ENCODE results near the gene CALD1.

- no peak for TF ChIP-seq CTCF (IDR thresholded peaks at IDR 0.05; ENCODE audit: insufficient read depth, low read length)
- no peak for TF ChIP-seq GABPA (IDR thresholded peaks at IDR 0.05; ENCODE audit: low read depth)
- TF ChIP-seq POLR2AphosphoS5 (IDR thresholded peaks at IDR 0.05; ENCODE audit: low read depth): no peak
Observed at GRCh38 chr7:134856091-134856490, 76.7 kb downstream of the CALD1 start.

Measured in HL-60 (cell line).